Measurements from ENCODE around the gene DUSP8.
"Not testable (repeated sequence)": the region's sequence is repeated elsewhere in the genome, so short reads cannot be mapped to it uniquely, and the experiment has no call there.

DUSP8 gene

GRCh38 chr11:1572197-1573076 lies at the start of gene DUSP8:
TSS of gene DUSP8 (minus strand) at chr11:1572271. CDS start at chr11:1565826, 6,445 bp downstream.
- Histone ChIP-seq H3K4me2 (peak within 1 kb of the TSS; percentile 93 to 98 (median 96)), H3K4me1 (peaks cover 29 to 57% (median 45%) of the 10 kb centered on the region in 10 experiments; a peak in 19 of 20 replicates), H3K4me3 (peak within 1 kb of the TSS; percentile 62 to 75 (median 68)), H3K27ac (peak within 1 kb of the TSS; percentile 47 to 91 (median 75); a peak in 21 of 22 replicates), H3K9ac (peak within 1 kb of the TSS; percentile 66 to 96 (median 79); a peak in 21 of 22 replicates), H3K9me3 (replicated peaks in 1 of 11) (peaks cover 0 to 1% (median 0%) of the 10 kb centered on the region in 11 experiments; a peak in 5 of 22 replicates), H3K36me3 (no peaks in the 10 kb centered on the region), H4K20me1 (peaks cover 19 to 56% (median 48%) of the 10 kb centered on the region in 11 experiments), H3K27me3 (peaks cover 58 to 96% (median 88%) of the 10 kb centered on the region in 11 experiments)
- TF ChIP-seq Cebpa-rat (IDR thresholded peaks at IDR 0.05): no peak

GRCh38 chr11:1619449-1619848 lies 47.4 kb upstream of the DUSP8 start:
- TF ChIP-seq Cebpa-rat (IDR thresholded peaks at IDR 0.05): no peak
- H3K27ac ChIP-seq: peak overlapping the region in 2 of 11 experiments; percentile 29 to 33; a peak in 2 of 22 replicates
- peaks cover 8 to 10% (median 9%) of the 10 kb centered on the region in 10 experiments; a peak in 19 of 20 replicates for H3K4me1 ChIP-seq
- no peak overlapping the region for H3K4me3 ChIP-seq
- H4K20me1 ChIP-seq: no peaks in the 10 kb centered on the region; a peak in 1 of 22 replicates
- H3K36me3 ChIP-seq: no peaks in the 10 kb centered on the region
- H3K9me3 ChIP-seq (replicated peaks in 1 of 11): peaks cover 0 to 18% (median 10%) of the 10 kb centered on the region in 11 experiments; a peak in 12 of 22 replicates
- no peak overlapping the region for H3K9ac ChIP-seq
- peak overlapping the region; percentile 17 to 68 (median 39); a peak in 20 of 22 replicates for H3K4me2 ChIP-seq
- H3K27me3 ChIP-seq: no peaks in the 10 kb centered on the region

- peaks cover 0 to 18% (median 10%) of the 10 kb centered on the region in 11 experiments; a peak in 12 of 22 replicates for H3K9me3 ChIP-seq (replicated peaks in 1 of 11)
- no peaks in the 10 kb centered on the region for H3K36me3 ChIP-seq
- no peak overlapping the region for H3K4me3 ChIP-seq
- no peak for TF ChIP-seq Cebpa-rat (IDR thresholded peaks at IDR 0.05)
- H3K4me2 ChIP-seq: no peak overlapping the region
- peaks cover 8 to 12% (median 9%) of the 10 kb centered on the region in 10 experiments; a peak in 19 of 20 replicates for H3K4me1 ChIP-seq
- H3K9ac ChIP-seq: no peak overlapping the region
- H3K27me3 ChIP-seq: no peaks in the 10 kb centered on the region
- no peak overlapping the region for H3K27ac ChIP-seq
- H4K20me1 ChIP-seq: no peaks in the 10 kb centered on the region
These were observed 46.2 kb upstream of the DUSP8 start for GRCh38 chr11:1618231-1618630.

GRCh38 chr11:1608363-1608762 lies 36.3 kb upstream of the DUSP8 start, which contains the start of gene KRTAP5-3:
TSS of gene KRTAP5-3 (minus strand) at chr11:1608463. CDS start at chr11:1608385, 78 bp downstream.
- Histone ChIP-seq H3K4me2 (peak within 1 kb of the TSS in 7 of 11 experiments; percentile 10 to 28 (median 23); a peak in 7 of 22 replicates), H3K27me3 (peaks cover 0 to 9% (median 0%) of the 10 kb centered on the region in 11 experiments; a peak in 4 of 22 replicates), H4K20me1 (no peaks in the 10 kb centered on the region), H3K27ac (no peak within 1 kb of the TSS), H3K4me1 (peaks cover 6 to 27% (median 11%) of the 10 kb centered on the region in 10 experiments; a peak in 17 of 20 replicates), H3K9me3 (replicated peaks in 1 of 11) (peaks cover 3 to 14% (median 11%) of the 10 kb centered on the region in 11 experiments; a peak in 10 of 22 replicates), H3K9ac (no peak within 1 kb of the TSS), H3K36me3 (no peaks in the 10 kb centered on the region), H3K4me3 (no peak within 1 kb of the TSS)
- no peak for TF ChIP-seq Cebpa-rat (IDR thresholded peaks at IDR 0.05)

GRCh38 chr11:1607901-1608300 lies 35.8 kb upstream of the DUSP8 start:
- not testable (repeated sequence) for H3K4me3 ChIP-seq, H3K27me3 ChIP-seq, H3K36me3 ChIP-seq, H4K20me1 ChIP-seq, H3K27ac ChIP-seq, H3K9ac ChIP-seq
- Histone ChIP-seq H3K4me2 (peak overlapping the region in 7 of 11 experiments; percentile 10 to 28 (median 23); a peak in 6 of 22 replicates), H3K9me3 (replicated peaks in 1 of 11) (peaks cover 3 to 14% (median 11%) of the 10 kb centered on the region in 11 experiments; a peak in 10 of 22 replicates), H3K4me1 (peaks cover 6 to 27% (median 11%) of the 10 kb centered on the region in 10 experiments; a peak in 17 of 20 replicates)

GRCh38 chr11:1607156-1607845 lies 35.2 kb upstream of the DUSP8 start:
- Histone ChIP-seq H3K9me3 (replicated peaks in 1 of 11) (peaks cover 3 to 14% (median 11%) of the 10 kb centered on the region in 11 experiments; a peak in 10 of 22 replicates), H3K27ac (0 out of 22 replicates have a peak overlapping the region, but pooled peaks of 1 of the 11 experiments have one; percentile 34), H3K4me1 (peaks cover 6 to 27% (median 11%) of the 10 kb centered on the region in 10 experiments; a peak in 17 of 20 replicates), H3K4me2 (peak overlapping the region in 3 of 11 experiments; percentile 10 to 25 (median 23); a peak in 3 of 22 replicates)
- H3K9ac ChIP-seq, H4K20me1 ChIP-seq, H3K27me3 ChIP-seq, H3K36me3 ChIP-seq, H3K4me3 ChIP-seq: not testable (repeated sequence)

- not testable (repeated sequence) for H3K36me3 ChIP-seq, H3K4me3 ChIP-seq, H3K27me3 ChIP-seq, H3K9ac ChIP-seq, H4K20me1 ChIP-seq
- H3K4me2 ChIP-seq: peak overlapping the region; percentile 4 to 53 (median 24); a peak in 13 of 22 replicates
- H3K4me1 ChIP-seq: peaks cover 6 to 27% (median 11%) of the 10 kb centered on the region in 10 experiments; a peak in 17 of 20 replicates
- H3K9me3 ChIP-seq (replicated peaks in 1 of 11): peaks cover 2 to 12% (median 10%) of the 10 kb centered on the region in 11 experiments; a peak in 10 of 22 replicates
- H3K27ac ChIP-seq: peak overlapping the region in 7 of 11 experiments; percentile 25 to 55 (median 39); a peak in 12 of 22 replicates
These were observed 33.9 kb upstream of the DUSP8 start for GRCh38 chr11:1605923-1606322.

GRCh38 chr11:1604711-1605110 lies 32.6 kb upstream of the DUSP8 start:
- no peaks in the 10 kb centered on the region for H3K36me3 ChIP-seq
- peak overlapping the region in 1 of 11 experiments; percentile 20; a peak in 2 of 22 replicates for H3K27ac ChIP-seq
- no peak overlapping the region for H3K9ac ChIP-seq
- H3K4me3 ChIP-seq: no peak overlapping the region
- peak overlapping the region in 4 of 11 experiments; percentile 21 to 53 (median 47); a peak in 6 of 22 replicates for H3K4me2 ChIP-seq
- no peak for TF ChIP-seq Cebpa-rat (IDR thresholded peaks at IDR 0.05)
- no peaks in the 10 kb centered on the region for H4K20me1 ChIP-seq
- peaks cover 6 to 27% (median 11%) of the 10 kb centered on the region in 10 experiments; a peak in 17 of 20 replicates for H3K4me1 ChIP-seq
- peaks cover 0 to 9% (median 3%) of the 10 kb centered on the region in 11 experiments; a peak in 4 of 22 replicates for H3K27me3 ChIP-seq
- H3K9me3 ChIP-seq (replicated peaks in 1 of 11): peaks cover 0 to under 1% (median 0%) of the 10 kb centered on the region in 11 experiments; a peak in 2 of 22 replicates
